ENCODE data around the gene PRICKLE2. TPM values are rescaled to one million over a fixed set of nuclear protein-coding genes. Genes with fewer than 3 reads are reported as not detected.

Gene PRICKLE2
- total RNA-seq, 4 donors from 2014 or later: 54.3 to 98.6 (median 62.5) TPM

DNA sequence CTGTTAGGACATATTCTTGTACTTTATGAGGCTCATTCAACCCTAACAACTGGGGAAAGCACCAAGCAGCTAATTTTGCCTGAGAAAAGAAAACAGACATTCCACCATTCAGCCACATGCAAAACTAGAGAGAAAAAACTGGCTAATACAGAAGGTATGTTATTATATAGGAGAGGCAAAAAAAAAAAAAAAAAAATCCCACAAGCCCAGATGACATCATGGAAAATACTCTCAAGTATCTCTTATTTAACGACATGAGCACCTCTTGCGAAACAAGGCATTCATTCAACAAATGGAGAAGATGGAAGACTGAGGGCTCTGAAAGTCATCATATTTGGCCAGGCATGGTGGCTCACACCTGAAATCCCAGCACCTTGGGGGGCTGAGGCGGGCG lies 61.5 kb downstream of the PRICKLE2 start:
- TF ChIP-seq, protein P1, sequence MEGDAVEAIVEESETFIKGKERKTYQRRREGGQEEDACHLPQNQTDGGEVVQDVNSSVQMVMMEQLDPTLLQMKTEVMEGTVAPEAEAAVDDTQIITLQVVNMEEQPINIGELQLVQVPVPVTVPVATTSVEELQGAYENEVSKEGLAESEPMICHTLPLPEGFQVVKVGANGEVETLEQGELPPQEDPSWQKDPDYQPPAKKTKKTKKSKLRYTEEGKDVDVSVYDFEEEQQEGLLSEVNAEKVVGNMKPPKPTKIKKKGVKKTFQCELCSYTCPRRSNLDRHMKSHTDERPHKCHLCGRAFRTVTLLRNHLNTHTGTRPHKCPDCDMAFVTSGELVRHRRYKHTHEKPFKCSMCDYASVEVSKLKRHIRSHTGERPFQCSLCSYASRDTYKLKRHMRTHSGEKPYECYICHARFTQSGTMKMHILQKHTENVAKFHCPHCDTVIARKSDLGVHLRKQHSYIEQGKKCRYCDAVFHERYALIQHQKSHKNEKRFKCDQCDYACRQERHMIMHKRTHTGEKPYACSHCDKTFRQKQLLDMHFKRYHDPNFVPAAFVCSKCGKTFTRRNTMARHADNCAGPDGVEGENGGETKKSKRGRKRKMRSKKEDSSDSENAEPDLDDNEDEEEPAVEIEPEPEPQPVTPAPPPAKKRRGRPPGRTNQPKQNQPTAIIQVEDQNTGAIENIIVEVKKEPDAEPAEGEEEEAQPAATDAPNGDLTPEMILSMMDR (IDR thresholded peaks at IDR 0.05; ENCODE audit: low read depth): no peak

DNA sequence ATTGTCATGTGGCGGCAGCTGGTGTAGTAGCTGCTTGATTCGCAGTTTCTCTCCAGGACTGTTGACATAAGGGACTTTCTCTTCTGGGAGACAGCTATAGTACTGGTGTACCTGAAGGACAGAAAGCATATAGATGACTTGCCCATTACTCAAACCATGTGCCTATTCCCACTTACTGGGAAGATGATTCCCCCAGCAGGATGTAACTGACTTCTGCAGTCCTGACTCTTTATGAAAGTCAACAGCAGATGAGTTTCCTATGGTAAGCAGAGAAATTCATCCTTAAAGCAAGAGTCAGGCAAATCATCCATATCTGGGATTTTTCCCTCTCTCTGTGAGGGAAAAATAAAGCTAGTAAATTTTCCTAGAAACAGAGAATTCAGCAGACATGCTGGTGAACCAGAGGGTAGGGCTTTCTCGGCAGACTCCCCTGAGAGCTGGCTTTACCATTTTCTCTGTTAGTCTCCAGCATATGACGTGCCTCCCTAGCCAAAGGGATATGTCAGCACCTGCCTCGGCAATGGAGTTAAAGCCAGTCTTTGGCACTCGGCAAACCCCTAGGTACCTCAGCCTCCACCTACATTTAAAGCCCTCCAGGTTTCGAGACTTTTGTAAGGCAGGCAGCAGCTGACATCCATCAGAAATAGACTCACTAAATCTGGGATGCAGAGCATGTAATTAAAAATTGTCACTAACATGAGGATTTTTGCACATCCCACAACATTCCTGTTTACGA lies 62.1 kb downstream of the PRICKLE2 start:
- TF ChIP-seq, protein P1 (IDR thresholded peaks at IDR 0.05; ENCODE audit: low read depth): no peak

DNA sequence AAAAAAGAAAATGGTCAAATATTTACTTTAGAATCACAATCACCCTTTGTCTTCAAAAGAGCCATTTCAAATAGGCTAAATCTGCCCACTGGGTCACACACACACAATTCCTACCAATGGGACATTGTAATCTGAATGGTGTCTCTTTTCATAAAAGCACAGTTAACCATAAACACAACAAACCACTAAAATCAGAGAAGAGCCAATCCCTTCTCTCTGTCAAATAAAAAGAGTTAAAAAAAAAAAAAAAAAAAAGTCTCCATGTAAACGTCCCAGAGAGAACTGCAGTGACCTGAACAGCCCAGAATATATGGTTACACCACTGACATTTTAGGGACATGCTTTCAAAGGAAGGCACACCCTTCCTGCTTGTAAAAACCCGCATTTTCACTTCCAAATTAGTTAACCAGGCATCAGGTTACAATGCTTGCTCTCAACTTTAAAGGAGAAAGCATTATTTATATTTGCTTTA lies 63.7 kb downstream of the PRICKLE2 start:
- TF ChIP-seq, protein P1 (IDR thresholded peaks at IDR 0.05; ENCODE audit: low read depth): no peak

DNA sequence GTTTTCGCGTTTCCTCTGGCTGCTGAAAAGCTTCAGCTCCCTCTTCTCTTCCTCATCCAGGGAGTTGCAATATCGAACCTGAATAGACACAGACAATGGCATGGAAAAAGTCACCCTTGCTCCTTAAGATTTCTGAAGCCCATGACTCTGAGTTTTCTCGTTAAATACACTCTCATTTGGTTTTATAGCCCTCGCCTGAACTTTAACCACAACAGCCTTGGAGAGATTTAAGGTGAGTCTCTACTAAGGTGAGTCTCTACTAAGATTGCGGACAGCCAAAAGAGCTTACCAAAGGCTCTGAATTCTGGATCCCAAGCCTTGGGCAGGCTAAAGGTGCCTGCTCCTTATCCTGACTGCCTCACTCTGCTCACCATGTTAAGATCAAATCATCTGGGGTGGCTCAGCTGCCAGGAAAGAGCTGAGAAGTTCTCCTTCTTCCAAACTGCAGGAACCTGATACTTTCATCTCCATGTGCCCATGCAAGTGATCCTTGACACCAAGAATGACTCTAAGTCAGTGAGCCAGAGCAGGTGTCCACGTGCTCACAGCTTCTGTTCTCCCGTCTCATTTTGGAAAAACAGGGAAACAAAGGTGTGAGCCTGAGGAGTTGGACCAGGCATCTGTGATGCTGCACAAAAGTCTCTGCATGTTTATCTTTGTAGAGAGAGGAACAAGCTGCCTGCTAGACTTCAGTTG lies 65.1 kb downstream of the PRICKLE2 start:
- TF ChIP-seq, protein P1 (IDR thresholded peaks at IDR 0.05; ENCODE audit: low read depth): no peak

DNA sequence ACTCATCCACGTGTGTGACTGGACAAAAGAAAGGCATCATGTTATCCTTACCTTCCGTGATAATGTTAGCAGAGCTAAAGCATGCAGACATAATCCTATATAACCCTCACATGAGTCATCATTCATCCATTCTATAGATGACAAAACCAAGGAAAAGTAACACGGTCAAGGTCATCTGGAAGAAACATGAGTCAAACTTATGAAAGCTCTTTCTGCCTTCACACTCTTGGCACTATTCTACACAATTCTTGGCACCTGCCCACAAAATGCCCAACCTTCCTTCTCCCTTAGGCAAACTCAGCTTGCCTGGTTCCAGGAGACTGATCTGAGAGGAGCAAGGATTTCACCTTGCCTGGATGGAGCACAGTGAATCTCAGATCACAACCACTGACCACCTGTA lies 66.9 kb downstream of the PRICKLE2 start:
- TF ChIP-seq, protein P1 (IDR thresholded peaks at IDR 0.05; ENCODE audit: low read depth): no peak

DNA sequence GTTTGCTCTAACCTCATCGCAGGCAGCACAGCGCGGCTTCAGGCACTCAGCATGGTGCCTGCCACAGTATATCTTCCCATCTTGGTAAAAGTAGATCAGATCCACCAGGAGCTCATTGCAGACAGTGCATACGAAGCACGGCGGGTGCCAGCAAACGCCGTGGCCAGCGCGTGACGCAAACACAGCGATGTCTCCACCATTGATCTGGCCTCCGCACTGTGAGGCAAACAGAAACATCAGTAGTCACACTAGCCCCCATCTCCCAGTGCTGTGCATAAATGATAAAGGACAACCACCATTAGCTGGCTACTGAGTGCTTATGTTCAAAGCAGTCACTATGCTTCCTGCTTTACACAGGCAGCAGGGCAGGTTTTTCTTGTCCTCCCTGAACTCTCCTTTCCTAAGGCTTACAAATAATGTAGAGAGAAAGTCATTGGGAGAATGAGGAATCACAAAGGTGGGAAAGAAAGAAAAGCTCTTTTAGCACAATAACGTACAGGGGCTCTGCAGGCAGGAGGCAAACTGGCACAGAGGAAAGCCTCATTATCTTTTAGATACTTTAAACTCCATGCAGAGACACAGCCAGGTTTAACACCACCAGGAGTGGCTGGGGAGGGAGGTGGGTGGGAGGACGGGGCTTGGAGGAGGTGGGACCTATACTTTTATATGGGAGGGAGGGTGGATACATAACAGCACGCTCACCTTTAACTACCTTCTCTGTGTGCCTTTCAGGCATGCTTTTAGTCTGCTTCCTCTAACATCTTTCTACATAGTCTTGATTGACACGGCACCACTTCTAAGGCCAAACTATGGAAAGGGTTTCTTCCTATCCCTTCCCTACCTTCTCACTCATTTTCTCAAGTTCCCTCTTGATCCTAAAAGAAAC lies 67.9 kb downstream of the PRICKLE2 start:
- TF ChIP-seq, protein P1 (IDR thresholded peaks at IDR 0.05; ENCODE audit: low read depth): no peak

All from subcutaneous adipose tissue (tissue), 4 donors.